Activated B cell treated with CpG ODN at 0.5 μM for 24 hours (primary cell): ENCODE measurements around the gene KLRF1. TPM values are rescaled to one million over a fixed set of nuclear protein-coding genes. Genes with fewer than 3 reads are reported as not detected.

Experiments used
- ATAC-seq: fragments of 200-7000 bp; cut with Tn5 transposase; one replicate; pipeline ENCODE4 v1.10.0; 2021; ENCODE audit warnings: low read depth, mild to moderate bottlenecking, moderate library complexity
- CTCF ChIA-PET: fragments of 350-600 bp; sonication (Branson Sonifier 250); formaldehyde crosslinking; loops from one replicate; lab custom pipeline; 2021; ENCODE audit warnings: antibody characterized with exemption; lab: Charles Lee
- POLR2A ChIA-PET: fragments of 350-600 bp; sonication (Branson Sonifier 250); formaldehyde crosslinking; loops from one replicate; lab custom pipeline; 2021; ENCODE audit warnings: antibody characterized with exemption; lab: Charles Lee
- DNase-seq: peaks from one replicate; pipeline ENCODE4 v3.0.0; 2022
- H3K27ac Mint-ChIP-seq: one replicate; pipeline ENCODE4 v1.8.0; 2020; ENCODE audit warnings: mixed read lengths
- H3K27me3 Mint-ChIP-seq: one replicate; pipeline ENCODE4 v1.8.0; 2021; ENCODE audit warnings: mixed read lengths
- H3K36me3 Mint-ChIP-seq: one replicate; pipeline ENCODE4 v1.8.0; 2021; ENCODE audit warnings: low read depth, mixed read lengths
- H3K4me1 Mint-ChIP-seq: one replicate; pipeline ENCODE4 v1.8.0; 2021; ENCODE audit warnings: mixed read lengths
- H3K4me3 Mint-ChIP-seq: one replicate; pipeline ENCODE4 v1.8.0; 2020; ENCODE audit warnings: mild to moderate bottlenecking, mixed read lengths
- H3K9me3 Mint-ChIP-seq: one replicate; pipeline ENCODE4 v1.8.0; 2020; ENCODE audit warnings: mixed read lengths
- CTCF ChIP-seq: fragments of 200-600 bp; IDR thresholded peaks from one replicate; pipeline ENCODE4 v1.8.0; 2022; ENCODE audit warnings: antibody characterized with exemption, mild to moderate bottlenecking
- intact Hi-C: fragments of 100-400 bp; cut with micrococcal nuclease; formaldehyde crosslinking; loops from one replicate; pipeline ENCODE4 v1.15.1; 2024
- total RNA-seq: library from RNA; stranded (reverse); gene quantifications from 2 replicates; pipeline ENCODE4 v1.2.3, GENCODE V29; 2022

The KLRF1 gene
- total RNA-seq, 1 donor from 2014 or later = 0.67 TPM

GRCh38 chr12:9881988-9882387 lies 54.7 kb downstream of the KLRF1 start:
- H3K9me3 Mint-ChIP-seq = no peaks in the 10 kb centered on the region
- no peaks in the 10 kb centered on the region for H3K27me3 Mint-ChIP-seq
- H3K4me1 Mint-ChIP-seq = peaks cover 5% of the 10 kb centered on the region
- TF ChIP-seq CTCF = no peak
- DNase-seq (no peak), ATAC-seq (no peak)
- ChIA-PET CTCF (no interaction called here), POLR2A (no interaction called here)
- no peaks in the 10 kb centered on the region for H3K36me3 Mint-ChIP-seq
- H3K27ac Mint-ChIP-seq = no peak overlapping the region
- intact Hi-C loops = no loop called here
- H3K4me3 Mint-ChIP-seq = no peak overlapping the region

- DNase-seq (no peak), ATAC-seq (no peak)
- intact Hi-C loops = no loop called here
- TF ChIP-seq CTCF = no peak
- ChIA-PET POLR2A (no interaction called here), CTCF (no interaction called here)
- H3K4me3 Mint-ChIP-seq = no peak overlapping the region
- H3K36me3 Mint-ChIP-seq = no peaks in the 10 kb centered on the region
- no peaks in the 10 kb centered on the region for H3K27me3 Mint-ChIP-seq
- no peak overlapping the region for H3K27ac Mint-ChIP-seq
- no peaks in the 10 kb centered on the region for H3K9me3 Mint-ChIP-seq
- peaks cover 5% of the 10 kb centered on the region for H3K4me1 Mint-ChIP-seq
Measured at GRCh38 chr12:9883175-9883574, 55.9 kb downstream of the KLRF1 start.

GRCh38 chr12:9888665-9889273 lies 61.5 kb downstream of the KLRF1 start:
- ChIA-PET CTCF (no interaction called here), POLR2A (no interaction called here)
- Mint-ChIP-seq H3K36me3 (no peaks in the 10 kb centered on the region), H3K4me3 (no peak overlapping the region), H3K27ac (no peak overlapping the region), H3K4me1 (peaks cover 2% of the 10 kb centered on the region), H3K27me3 (no peaks in the 10 kb centered on the region), H3K9me3 (no peaks in the 10 kb centered on the region)
- TF ChIP-seq CTCF = no peak
- DNase-seq (no peak), ATAC-seq (no peak)
- intact Hi-C loops = no loop called here

Other genes starting within 250 kb of the KLRF1 start
- 0.20 TPM in 1 of 2 replicates, not detected in the other for gene KLRB1, start 219.6 kb upstream of the KLRF1 start, total RNA-seq
- 437 and 492 TPM in 2 replicates for gene CLEC2D, start 157.8 kb upstream of the KLRF1 start, total RNA-seq
- 111 and 115 TPM in 2 replicates for gene CLECL1, start 94.4 kb upstream of the KLRF1 start, total RNA-seq
- gene CD69, start 66.6 kb upstream of the KLRF1 start, total RNA-seq = 23.7 and 26.7 TPM in 2 replicates
- 18.4 and 19.1 TPM in 2 replicates for gene CLEC2B, start 41.9 kb downstream of the KLRF1 start, total RNA-seq
- not detected in 2 replicates for gene KLRF2, start 54.0 kb downstream of the KLRF1 start, total RNA-seq
- not detected in 2 replicates for gene CLEC2A, start 104.9 kb downstream of the KLRF1 start, total RNA-seq
- gene CLEC12A, start 143.9 kb downstream of the KLRF1 start, total RNA-seq = 0.22 TPM in 1 of 2 replicates, not detected in the other
- not detected in 2 replicates for gene CLEC1B, start 171.6 kb downstream of the KLRF1 start, total RNA-seq
- gene CLEC12B, start 183.1 kb downstream of the KLRF1 start, total RNA-seq = not detected in 2 replicates
- gene CLEC9A, start 203.2 kb downstream of the KLRF1 start, total RNA-seq = not detected in 2 replicates